Activated CD4-positive, alpha-beta T cell treated with anti-CD3 and anti-CD28 coated beads, Interleukin-2, amount 50 U/mL, for 4 hours (primary cell): ENCODE measurements around the gene COBLL1.
"Not testable (repeated sequence)": the region's sequence is repeated elsewhere in the genome, so short reads cannot be mapped to it uniquely, and the experiment has no call there.

Experiments used
- DNase-seq, 2 experiments: peaks; one replicate each; pipeline ENCODE4 v3.0.0-alpha.2; 2020

Gene COBLL1

DNA sequence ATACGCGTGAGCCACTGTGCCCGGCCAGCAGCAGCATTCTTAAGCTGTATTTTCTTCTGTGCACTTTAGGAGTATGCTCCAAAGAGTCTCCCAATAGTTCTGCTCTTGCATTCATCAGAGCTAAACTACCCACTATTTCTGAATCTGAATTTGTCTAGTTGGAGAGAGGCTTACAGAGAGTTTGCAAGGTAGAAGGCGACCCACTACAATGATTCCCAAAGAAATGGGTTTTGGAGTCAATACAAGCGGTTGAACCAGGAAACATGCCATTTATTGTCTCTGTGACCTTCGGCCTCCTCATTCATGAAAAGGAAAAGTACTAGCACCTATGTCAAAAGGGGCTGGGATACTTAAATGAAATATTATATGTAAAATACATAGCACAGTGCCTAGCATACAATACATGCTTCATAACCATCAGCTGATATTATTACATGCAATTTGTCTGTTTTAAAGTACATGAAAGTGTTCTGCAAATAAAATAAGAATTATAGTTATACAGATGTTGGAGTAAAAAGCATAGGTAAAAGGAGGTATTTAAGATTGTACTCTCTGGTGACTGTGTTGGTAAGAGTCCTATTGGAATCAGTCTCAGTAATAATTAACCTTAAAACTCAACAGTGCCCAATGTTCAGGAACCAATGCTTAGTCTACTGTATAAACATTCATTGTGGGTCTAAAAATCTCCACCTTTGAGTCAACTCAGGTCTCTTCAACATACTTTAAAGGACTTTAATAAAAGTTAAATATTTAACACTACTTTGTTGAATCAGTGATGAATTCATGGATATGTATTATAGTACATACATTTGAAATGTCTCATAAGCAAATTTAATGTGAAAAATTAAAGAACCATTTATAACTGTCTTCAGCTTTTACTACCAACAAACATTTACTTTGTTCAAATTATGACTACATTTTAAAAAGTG, 130.5 kb downstream of the COBLL1 start:
- DNase-seq: no peak

DNA sequence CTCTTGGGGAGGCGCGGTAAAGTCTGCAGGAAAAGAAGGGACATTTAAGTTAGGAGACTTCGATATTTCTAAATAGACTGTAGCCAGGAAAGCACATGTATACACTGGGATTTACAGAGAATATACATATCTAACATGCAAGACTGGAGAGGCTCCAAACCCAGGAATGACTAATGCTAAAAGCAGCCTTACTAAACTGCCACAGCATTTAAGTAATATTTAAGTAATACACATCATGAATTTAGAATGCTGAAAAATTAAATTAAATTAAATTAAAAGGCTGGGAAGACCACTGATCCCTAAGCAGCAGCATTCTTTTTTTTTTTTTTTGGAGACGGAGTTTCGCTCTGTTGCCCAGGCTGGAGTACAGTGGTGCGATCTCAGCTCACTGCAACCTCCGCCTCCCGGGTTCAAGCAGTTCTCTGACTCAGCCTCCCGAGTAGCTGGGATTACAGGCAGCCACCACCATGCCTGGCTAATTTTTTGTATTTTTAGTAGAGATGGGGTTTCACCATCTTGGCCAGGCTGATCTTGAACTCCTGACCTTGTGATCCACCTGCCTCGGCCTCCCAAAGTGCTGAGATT, 131.3 kb downstream of the COBLL1 start:
- not testable (repeated sequence) for DNase-seq

DNA sequence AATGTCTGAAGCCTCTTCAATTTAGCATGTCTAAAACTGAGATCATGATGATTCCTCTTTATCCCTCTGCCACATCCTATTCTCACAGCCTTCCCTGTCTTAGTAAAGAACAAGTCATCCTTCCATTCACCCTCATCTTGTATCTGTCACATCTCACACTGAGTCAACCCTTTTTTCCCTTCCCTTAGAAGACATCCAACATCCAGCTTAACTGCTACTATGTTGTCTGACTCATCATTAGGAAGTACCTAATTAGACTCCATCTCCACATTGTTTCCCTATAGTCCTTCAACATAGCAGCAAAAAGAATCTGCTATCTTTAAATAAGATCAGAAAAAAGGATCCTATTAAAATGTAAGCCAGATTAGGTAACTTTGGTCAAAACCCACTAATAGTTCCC, 135.1 kb downstream of the COBLL1 start:
- DNase-seq: no peak

DNA sequence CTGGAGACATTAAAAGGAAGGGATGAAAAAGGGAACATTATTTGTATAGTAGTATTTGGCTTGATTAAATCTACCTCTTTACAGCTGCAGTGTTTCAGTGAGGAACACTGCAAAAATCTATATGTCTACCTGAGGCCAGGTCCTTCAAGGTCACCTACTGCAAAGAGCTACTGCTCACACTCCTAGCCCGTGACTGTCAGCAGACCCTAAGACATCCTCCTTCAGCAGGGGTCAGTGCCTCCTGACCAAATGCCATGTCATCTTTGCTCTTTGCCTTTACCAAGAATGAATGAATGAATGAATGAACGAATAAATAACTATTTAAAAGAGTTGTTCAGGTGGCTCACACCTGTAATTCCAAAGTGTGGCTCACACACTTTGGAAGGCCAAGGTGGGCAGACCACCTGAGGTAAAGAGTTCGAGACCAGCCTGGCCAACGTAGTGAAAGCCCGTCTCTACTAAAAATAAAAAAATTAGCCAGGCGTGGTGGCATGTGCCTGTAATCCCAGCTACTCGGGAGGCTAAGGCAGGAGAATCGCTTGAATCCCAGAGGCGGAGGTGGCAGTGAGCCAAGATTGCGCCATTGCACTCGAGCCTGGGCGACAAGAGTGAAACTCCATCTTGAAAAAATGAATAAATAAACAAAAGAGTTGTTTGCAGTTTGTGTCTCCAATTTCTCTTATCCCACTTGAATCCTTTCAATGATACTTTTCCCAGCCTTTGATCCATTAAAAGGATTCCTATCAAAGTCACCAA, 136.0 kb downstream of the COBLL1 start:
- no peak for DNase-seq

DNA sequence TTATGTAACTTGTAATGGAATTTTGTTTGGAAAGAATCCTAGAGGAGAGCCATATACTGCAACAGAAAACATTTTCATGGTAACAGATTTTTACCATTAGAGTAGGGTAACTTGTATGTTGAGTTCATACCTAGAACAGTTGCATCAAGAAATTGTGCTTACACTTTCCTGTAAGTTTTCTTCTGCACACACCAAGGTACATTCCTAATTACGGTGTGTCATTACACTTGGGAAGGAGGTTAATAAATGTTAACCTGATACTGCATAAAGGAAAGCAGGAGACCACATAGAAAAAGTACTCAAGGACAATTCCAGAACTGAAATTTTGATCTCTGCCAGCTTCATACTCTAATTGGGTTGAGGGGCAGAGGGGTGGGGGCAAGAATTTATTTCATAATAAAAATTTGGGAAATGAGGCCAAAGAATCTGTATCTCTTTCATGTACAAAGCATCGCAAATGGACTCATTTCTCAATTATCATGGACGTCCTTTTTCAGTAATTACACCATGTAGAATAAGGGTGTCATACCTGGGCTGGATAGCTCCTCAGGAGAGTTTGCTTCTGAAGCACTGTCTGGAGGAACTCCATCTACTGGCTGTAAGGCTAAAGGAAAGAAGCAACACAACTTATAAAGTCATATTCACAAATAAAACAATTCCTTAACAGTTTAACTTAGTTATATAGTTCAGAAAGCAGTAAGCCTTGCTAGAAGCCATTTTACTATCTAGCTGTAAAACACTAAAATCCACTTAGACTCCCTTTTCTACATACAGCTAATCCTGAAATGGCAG, 137.5 kb downstream of the COBLL1 start:
- no peak for DNase-seq

DNA sequence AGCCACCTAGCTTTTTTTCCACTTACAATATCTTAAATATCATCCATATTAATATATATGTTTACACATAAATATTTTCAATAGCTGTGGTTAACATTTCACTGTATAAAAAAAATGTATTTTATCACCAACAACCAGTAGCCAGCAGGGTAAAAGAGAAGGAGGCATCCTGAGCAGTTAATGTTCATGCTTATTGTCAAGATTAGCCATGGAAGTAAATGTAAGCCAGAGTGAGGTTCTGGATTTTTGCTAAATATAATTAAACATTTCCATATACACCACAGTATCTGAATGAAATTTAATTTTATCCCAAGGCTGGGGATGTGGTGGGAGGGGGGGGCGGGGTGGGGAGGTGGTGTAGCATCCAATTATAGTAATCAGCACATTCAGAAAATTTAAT, 140.1 kb downstream of the COBLL1 start:
- no peak for DNase-seq

DNA sequence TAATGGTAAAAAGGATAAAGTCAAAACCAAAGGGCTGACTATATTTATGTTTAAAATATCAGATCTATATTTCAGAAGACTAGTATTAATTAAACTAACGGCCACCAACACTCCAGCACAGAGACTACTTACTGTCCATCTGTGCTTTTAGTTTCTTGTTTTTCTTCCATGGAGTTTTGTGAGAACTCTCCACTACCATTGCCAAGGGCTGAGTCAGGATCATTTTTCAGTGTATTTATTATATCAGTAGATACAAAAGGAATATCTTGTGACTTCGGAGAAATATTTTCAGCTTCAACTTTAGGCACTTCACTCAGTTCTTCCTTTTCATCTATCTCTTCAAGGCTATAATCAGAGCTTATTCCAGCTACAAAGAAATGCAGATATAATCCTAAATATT, 141.2 kb downstream of the COBLL1 start:
- no peak for DNase-seq

DNA sequence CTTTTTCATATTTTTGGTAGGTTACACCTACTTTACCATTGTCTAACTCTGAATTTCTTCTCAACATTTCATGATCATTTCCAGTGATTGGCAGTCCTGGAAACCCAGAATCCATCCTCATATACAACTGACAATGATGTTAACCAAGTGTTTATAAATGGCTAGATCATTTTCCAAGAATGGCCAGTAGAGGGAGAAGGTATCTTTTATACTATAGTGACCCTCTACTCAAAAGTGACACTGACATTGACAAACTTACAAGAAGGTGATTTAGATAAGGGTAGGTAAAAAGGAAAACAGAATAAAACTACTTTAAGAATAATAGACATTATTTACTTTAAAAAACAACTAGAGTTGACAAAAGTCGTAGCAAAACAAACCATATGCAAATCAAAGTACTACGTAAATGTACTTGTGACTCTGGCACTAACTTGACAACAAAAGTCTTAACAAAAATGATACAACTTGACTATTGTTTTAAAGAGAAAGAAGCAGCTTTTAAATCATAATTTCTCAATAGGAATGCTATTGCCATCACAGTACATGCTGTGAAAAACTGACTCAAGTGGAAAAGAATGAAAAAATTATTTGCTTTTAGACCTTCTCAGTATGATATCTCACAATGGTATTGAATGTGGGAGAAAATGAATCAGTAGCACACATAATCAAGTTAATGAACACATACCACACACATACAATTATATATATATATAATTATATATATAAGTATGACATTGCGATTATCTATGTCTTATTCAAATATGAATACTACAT, 143.7 kb downstream of the COBLL1 start:
- DNase-seq: no peak

DNA sequence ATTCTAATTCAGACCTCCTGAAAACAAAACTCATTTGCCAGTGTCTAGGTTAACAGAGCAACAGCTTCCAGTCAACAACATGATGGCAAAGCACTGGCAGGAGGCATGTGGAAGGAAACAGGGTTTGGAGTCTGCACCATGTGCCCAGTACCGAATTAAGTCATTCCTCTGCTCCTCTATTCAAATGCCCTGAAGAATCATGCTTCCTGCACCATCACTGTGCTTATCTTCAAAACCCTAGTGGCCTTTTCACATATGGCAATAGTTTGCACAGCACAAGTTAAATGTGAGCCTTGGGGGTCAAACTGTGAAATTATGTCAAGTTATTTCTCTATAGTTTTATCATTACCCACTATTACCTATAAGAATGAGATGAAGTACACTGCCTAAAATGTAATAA, 145.0 kb downstream of the COBLL1 start:
- DNase-seq: no peak

DNA sequence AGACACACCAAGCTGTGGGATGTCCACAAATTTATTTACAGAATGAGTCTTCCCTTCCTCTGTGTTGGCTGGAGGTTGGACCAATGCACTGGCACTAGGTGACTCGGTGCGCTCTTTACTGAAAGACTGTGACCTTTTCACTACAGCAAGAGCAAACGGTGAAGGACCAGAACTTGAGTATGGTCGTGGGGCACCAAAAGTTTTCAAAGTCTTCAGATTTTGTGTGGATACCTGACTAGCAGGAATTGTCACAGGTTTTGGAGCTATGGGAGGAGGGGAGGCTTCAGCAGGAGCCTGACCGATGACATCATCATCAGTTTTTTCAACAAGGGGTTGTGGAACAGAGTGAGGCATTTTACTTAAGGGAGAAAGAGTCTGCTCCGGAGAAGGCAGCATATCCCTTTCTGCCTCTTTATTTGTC, 147.3 kb downstream of the COBLL1 start:
- no peak for DNase-seq

DNA sequence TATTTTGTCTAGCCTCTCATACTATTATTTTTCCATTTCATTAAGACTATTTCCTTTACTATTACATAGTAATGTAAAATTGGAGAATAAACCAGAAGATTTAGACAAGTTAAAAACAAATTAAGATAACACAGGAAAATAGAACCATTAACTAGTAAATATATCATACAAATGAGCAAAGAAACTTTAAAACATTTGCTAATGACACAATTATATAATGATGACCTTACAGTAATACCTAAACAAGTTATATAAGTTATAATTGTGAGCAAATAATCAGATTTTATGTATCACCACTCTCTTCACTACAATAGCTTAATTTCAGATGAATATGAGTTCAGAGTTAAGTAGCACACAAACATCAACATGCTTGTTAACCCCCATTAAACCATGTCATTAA, 147.8 kb downstream of the COBLL1 start:
- DNase-seq: no peak

DNA sequence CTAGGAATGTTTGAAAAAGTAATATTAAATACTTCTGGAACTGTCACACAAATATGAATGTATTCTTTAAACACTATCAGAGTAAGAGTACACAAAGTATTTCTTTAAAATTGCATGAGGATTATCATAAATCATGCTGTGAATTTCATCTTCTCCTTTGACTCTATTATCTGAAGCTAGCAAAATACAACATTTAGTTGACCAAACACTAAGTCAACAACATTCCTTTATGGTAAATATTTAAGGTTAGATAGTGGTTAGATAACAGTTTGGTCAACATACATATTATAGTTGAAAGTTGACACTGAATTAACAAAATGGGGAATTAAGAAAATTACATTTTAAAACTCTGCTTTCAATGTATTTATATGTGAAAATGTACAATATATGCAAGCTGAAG, 148.2 kb downstream of the COBLL1 start:
- DNase-seq: no peak

DNA sequence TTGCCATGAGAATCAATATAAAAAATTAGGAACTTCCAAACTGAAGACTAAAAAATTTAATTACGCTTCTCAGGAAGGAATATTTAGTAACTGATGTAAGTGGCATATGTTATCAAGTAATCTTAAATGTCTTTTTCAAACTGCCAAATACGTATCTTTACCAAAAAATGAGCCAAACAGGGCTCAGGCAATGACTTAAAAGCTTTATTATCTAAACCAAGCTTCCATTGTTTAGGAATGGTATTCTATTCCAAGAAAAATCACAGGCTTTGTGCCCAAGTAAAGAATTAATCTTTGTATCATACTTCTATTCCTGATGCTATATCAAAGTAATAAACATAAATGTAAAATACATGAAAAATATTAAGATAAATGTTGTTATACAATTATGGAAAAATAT, 148.7 kb downstream of the COBLL1 start:
- no peak for DNase-seq

DNA sequence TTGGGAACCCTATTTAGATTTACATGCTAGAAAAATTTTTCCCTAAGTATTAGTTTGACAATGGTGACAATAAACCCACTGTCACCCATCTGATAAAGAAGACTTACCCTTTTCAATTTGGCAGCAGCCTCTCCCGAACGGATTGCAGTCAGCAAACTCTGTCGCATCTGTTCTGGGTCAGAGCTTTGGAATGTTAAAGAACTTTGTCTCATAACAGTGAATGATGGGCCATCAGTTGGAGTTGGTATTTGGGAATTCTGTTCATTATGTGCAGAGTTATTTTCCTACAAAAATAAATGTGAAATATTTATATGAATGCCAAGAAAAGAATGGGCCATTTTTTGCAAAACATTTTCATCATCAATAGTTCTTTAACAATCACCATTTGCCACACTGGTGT, 149.5 kb downstream of the COBLL1 start:
- DNase-seq: no peak

DNA sequence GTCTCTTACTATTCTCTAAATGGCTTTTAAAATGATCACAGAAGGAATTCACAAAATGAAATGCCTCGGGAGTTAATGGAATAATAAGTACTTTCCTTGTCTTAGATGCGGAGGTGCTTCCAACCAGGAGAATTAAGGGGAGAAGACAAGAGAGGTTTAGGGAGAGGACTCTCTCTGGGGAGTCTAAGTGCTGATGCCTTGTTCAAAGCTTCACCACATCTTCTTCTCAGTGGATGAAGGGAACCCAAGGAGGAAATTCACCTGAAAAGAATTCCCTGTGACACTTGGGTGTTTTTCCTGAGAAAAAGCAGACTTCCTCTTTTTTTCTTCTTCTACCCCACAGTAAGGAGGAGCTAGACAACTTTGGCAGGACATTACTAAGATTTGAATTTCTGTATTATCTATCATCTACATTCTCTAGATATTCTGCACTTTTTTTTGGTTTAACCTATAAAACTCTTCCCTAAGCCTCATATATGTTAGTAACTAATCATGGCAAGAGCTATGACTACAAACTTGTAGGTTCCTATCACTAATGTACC, 150.2 kb downstream of the COBLL1 start:
- no peak for DNase-seq

DNA sequence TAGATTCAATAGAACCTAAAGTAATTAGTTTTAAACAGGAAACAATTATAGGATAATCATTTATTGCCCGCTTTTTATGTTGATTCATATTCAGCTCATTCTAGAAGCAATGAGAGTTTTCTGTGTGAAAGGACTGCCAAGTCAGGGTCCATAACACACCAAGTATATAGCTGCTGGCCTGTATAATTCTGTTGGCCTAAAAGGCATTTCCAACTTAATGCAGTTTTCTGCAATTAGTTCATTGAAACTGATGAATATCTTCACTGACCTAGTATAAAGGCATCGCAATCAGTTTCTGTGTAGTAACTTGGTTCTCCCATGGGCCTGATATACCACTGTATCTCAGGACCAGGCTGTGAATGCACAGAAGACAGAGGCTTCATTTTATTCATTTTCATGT, 151.3 kb downstream of the COBLL1 start:
- no peak for DNase-seq

DNA sequence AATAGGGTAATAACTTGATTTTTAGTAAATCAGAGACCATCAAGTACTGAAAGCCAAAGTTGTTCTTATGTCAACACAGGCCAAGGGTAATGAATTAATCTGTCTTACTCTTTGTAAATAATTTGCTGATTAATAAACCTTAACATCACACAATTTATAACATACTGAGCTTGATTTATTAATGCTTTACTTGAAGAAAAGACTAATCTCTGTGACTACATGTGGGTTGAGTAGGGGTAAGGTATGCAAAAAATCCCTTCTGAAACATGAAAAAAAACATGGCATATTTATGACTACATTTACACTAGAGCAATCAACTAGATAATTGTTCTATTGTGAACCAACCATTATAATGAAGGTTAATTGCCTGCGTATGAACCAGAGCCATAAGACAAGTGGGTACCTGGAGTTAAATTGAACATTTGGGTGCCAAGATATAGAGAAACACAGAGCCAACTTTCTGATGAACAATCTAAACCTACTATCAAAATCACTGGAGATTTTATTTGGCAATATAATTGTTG, 152.7 kb downstream of the COBLL1 start:
- no peak for DNase-seq

DNA sequence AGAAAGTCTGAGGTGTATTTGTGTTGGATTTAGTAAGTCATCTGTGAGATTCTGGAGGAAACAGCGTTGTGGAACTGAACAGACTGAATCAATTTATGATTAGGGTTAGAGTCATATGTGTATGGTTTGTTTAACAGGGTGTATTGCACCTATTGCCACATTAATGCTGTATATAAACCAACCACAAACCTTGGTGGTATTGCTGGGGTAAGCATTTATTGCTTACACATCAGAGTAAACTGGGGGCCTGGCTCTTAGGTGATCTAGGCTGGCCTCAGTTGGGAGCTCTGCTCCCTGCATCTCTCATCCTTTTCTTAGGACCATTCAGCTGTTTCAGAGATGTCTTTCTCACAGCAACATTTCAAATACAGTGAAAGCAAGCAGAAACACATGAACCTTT, 160.6 kb downstream of the COBLL1 start:
- DNase-seq: no peak

DNA sequence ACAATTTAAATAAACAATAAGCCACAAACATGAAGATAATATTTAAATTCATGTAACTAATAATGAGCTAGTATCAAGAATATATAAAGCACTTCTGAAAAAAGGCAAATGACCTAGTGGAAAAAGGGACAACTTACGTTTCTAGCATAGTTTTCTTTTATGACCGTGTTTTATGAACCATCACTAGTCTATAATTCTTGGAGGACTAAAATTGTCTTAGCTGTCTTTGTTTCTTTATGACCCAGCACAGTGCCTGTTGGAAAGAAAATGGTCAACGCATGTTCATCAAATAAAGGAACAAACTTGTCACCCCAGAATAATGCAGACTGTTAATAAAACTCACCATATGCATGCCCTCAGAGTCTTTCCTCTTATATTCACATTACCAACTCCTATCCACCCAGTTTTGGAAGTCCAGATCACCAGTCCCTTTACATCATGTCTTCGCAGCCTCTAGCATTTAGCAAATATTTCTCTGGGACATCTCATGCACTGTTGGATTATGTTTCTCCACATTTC, 162.9 kb downstream of the COBLL1 start:
- no peak for DNase-seq

DNA sequence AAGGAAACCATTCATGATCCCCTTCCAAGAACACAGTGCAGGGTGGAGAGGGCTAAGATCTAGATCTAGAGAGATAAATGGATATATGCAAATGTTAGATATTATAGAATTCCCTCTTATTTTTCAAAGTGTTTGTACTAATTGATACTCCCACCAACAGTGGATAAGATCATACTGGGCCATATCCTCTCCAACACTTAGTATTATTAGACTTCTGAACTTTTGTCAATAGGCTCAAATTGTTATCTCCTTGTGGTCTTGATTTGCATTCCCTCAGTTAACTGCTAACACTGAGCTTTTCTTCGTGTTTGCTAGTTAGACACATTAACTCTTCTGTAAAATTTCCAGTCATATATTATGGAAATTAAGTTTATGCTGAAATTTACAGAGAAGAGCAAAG, 163.9 kb downstream of the COBLL1 start:
- no peak for DNase-seq

DNA sequence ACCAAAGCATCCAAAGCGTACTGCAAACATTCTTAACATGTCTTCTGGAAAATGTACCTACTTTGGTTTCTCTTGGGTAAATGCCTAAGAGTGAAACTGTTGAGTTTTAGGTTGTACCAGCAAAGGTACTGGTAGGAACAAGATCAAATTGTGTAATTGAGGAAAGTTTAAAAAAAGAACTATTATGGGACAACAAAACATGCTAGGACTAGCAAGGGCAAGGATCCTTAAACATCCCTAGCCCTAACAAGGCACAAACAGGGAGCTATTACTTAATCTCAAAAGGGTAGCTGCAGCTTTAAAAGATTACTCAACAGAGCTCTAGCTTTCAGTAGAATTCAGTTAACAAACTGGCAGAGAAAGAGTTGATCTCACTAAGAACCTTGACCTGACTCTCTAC, 164.4 kb downstream of the COBLL1 start:
- no peak for DNase-seq
